ENCODE data around the gene EIF4A3. TPM values are rescaled to one million over a fixed set of nuclear protein-coding genes. Genes with fewer than 3 reads are reported as not detected.

EIF4A3 gene
- polyA plus RNA-seq, 1 of the 3 experiments (the other 2 are of a cell fraction) = 335 TPM

DNA sequence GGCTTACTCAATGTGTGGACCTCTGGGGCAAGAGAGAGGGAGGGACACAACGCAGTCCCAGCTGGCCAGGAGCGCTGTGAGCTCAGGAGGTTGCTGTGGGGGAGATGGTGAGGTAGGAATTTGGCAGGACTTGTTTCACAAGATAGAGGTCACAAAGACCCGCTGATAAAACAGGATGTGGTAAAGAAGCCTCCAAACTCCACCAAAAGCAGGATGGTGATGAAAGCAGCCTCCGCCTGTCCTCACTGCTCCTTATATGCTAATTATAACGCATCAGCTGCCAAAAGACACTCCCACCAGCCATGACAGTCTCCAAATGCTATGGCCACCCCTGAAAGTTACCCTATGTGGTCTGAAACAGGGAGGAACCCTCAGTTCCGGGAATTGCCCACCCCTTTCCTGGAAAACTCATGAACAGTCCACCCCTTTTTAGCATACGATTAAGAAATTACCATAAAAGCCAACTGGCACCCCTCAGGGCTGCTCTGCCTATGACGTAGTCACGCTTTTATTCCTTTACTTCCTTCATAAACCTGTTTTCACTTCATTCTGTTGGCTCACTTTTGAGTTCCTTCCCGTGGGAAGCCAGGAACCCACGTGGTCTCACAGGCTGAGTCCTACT lies 5.3 kb upstream of the EIF4A3 start:
- Histone ChIP-seq H3K9me3 (no peaks in the 10 kb centered on the region), H3K36me3 (replicated peaks in 1 of 2; ENCODE audit: control insufficient read depth in 1 of 2, insufficient read depth in 2 of 2, low read length in 1 of 2) (peaks cover 0 to 7% of the 10 kb centered on the region in 2 experiments), H3K9me2 (no peaks in the 10 kb centered on the region), H3K4me2 (no peak overlapping the region), H3F3A (replicated peaks; ENCODE audit: insufficient read depth) (peaks cover 4% of the 10 kb centered on the region), H3K4me3 (ENCODE audit: low read depth in 2 of 2, low read length in 1 of 2) (no peak overlapping the region), H3K27me3 (ENCODE audit: insufficient read depth) (no peaks in the 10 kb centered on the region), H3K79me2 (ENCODE audit: insufficient read depth) (peaks cover 25% of the 10 kb centered on the region), H3K27ac (ENCODE audit: low read depth in 2 of 2, low read length in 1 of 2) (no peak overlapping the region), H2AFZ (ENCODE audit: low read depth) (no peak overlapping the region), H4K20me1 (ENCODE audit: insufficient read depth) (no peaks in the 10 kb centered on the region), H3K4me1 (ENCODE audit: control insufficient read depth in 1 of 2, insufficient read depth in 2 of 2, low read depth in 1 of 2, low read length in 1 of 2) (peaks cover 5 to 12% of the 10 kb centered on the region in 2 experiments; a peak in 1 of 4 replicates), H3K9ac (no peak overlapping the region)
- DNase-seq = no peak
- WGBS (ENCODE audit: low lambda C conversion rate) = 84% methylated on average over 11 of the region's 11 CpGs
- CTCF ChIA-PET = no interaction called here
- TF ChIP-seq RFX5 (IDR thresholded peaks at IDR 0.05; ENCODE audit: low read length) (no peak), FOSL2 (IDR thresholded peaks at IDR 0.05; ENCODE audit: borderline replicate concordance, low read depth) (no peak), EP300 (IDR thresholded peaks at IDR 0.05; ENCODE audit: borderline replicate concordance in 1 of 2, low read depth in 1 of 2, low read length in 1 of 2) (no peak), POLR2AphosphoS5 (IDR thresholded peaks at IDR 0.05; ENCODE audit: low read depth, low read length) (no peak), RAD21 (IDR thresholded peaks at IDR 0.05; ENCODE audit: low read length) (no peak)
- TF ChIP-seq, protein P1, sequence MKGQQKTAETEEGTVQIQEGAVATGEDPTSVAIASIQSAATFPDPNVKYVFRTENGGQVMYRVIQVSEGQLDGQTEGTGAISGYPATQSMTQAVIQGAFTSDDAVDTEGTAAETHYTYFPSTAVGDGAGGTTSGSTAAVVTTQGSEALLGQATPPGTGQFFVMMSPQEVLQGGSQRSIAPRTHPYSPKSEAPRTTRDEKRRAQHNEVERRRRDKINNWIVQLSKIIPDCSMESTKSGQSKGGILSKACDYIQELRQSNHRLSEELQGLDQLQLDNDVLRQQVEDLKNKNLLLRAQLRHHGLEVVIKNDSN (IDR thresholded peaks at IDR 0.05; ENCODE audit: borderline replicate concordance, low read depth) = no peak
- TF ChIP-seq, protein P2, sequence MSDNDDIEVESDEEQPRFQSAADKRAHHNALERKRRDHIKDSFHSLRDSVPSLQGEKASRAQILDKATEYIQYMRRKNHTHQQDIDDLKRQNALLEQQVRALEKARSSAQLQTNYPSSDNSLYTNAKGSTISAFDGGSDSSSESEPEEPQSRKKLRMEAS (IDR thresholded peaks at IDR 0.05; ENCODE audit: low read depth) = no peak
- POLR2A ChIA-PET = no interaction called here

DNA sequence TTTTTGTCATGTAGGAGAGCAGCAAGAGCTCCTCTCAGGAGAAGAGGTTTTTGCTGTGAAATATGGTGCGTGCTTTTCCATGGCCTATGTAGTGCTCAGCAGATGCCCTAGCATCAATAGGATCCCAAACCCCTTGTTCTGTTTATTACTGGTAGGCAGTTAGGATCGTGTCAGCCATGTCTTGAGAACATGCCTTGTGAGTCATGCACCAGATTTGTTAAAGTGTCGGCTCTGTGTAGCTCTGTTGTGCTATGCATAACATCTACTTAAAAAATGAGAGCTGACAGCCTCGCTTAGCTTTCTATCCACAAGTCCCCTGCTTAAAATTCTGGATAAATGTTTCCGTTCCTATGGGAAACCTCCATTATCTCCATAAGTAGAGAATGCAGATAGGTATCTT lies 4.4 kb upstream of the EIF4A3 start:
- DNase-seq = no peak
- Histone ChIP-seq H3K9me2 (no peaks in the 10 kb centered on the region), H3K27me3 (ENCODE audit: insufficient read depth) (no peaks in the 10 kb centered on the region), H2AFZ (ENCODE audit: low read depth) (no peak overlapping the region), H3K4me1 (ENCODE audit: control insufficient read depth in 1 of 2, insufficient read depth in 2 of 2, low read depth in 1 of 2, low read length in 1 of 2) (peaks cover 5 to 12% of the 10 kb centered on the region in 2 experiments; a peak in 1 of 4 replicates), H3K36me3 (replicated peaks in 1 of 2; ENCODE audit: control insufficient read depth in 1 of 2, insufficient read depth in 2 of 2, low read length in 1 of 2) (peaks cover 0 to 7% of the 10 kb centered on the region in 2 experiments), H4K20me1 (ENCODE audit: insufficient read depth) (peaks cover under 1% of the 10 kb centered on the region; the same call in 1 of the 2 replicates), H3K9me3 (no peaks in the 10 kb centered on the region), H3F3A (replicated peaks; ENCODE audit: insufficient read depth) (peaks cover 4% of the 10 kb centered on the region), H3K79me2 (ENCODE audit: insufficient read depth) (peaks cover 30% of the 10 kb centered on the region), H3K4me3 (ENCODE audit: low read depth in 2 of 2, low read length in 1 of 2) (no peak overlapping the region), H3K9ac (no peak overlapping the region), H3K27ac (ENCODE audit: low read depth in 2 of 2, low read length in 1 of 2) (peak overlapping the region in 1 of 2 experiments; percentile 2; a peak in 1 of 4 replicates), H3K4me2 (0 out of 2 replicates have a peak overlapping the region, but pooled peaks have one; percentile 9)
- ChIA-PET POLR2A (interaction anchor here (1.5 kb wide), 1 partner anchor 50 kb away, joined by 5 read pairs; the partner anchor contains the start of gene GAA), CTCF (interaction anchor here (0.8 kb wide), 1 partner anchor 9 kb away, joined by 3 read pairs; no protein-coding TSS in a partner anchor)
- 63% methylated on average over 5 of the region's 5 CpGs for WGBS (ENCODE audit: low lambda C conversion rate)
- TF ChIP-seq FOXM1 (IDR thresholded peaks at IDR 0.05; ENCODE audit: low read depth) (no peak), TEAD4 (IDR thresholded peaks at IDR 0.05; ENCODE audit: borderline replicate concordance, insufficient read depth) (no peak)
- TF ChIP-seq, protein P2 (IDR thresholded peaks at IDR 0.05; ENCODE audit: low read depth) = 0 out of 2 replicates have a peak, but pooled peaks have one; percentile 18
- TF ChIP-seq, protein P3, sequence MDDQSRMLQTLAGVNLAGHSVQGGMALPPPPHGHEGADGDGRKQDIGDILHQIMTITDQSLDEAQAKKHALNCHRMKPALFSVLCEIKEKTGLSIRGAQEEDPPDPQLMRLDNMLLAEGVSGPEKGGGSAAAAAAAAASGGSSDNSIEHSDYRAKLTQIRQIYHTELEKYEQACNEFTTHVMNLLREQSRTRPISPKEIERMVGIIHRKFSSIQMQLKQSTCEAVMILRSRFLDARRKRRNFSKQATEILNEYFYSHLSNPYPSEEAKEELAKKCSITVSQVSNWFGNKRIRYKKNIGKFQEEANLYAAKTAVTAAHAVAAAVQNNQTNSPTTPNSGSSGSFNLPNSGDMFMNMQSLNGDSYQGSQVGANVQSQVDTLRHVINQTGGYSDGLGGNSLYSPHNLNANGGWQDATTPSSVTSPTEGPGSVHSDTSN (IDR thresholded peaks at IDR 0.05) = peak; percentile 57; the same call in 1 of the 2 replicates
